Measurements from ENCODE around the gene NEK1.

- TF ChIP-seq EZH2 (IDR thresholded peaks at IDR 0.05; ENCODE audit: insufficient read depth, poor library complexity, severe bottlenecking) (no peak), EZH2phosphoT487 (IDR thresholded peaks at IDR 0.05; ENCODE audit: insufficient read depth, low read depth) (no peak)
Observed at GRCh38 chr4:169611991-169612870, at the start of gene NEK1.
